Measurements from ENCODE around the gene ZNF710.

ZNF710 gene

DNA sequence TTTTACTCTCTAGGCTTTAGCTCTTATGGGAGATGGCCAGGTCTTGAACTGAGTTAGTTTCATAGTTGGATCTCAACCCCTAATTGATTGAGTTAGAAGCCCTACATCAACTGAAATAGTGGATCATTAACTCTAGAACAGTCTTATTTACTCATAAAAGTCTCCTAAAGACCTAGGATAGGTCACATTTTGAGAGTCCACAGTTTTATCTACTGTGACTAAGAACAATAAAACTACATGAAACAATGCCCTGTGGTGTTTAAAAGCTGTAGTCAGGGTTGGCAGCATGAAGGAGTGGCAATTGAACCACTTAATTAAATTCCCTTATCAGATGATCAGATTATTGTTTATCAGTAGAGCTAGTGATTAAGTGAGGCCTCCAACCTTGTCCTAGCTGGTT, 123.4 kb downstream of the ZNF710 start:
- H3K27me3 ChIP-seq (ENCODE audit: low read depth), result no peaks in the 10 kb centered on the region
- H3K4me1 ChIP-seq, result peaks cover 6% of the 10 kb centered on the region
- no peaks in the 10 kb centered on the region for H3K36me3 ChIP-seq (replicated peaks)
- in situ Hi-C loops (cut with MboI; ENCODE audit: low sequenced_read_pairs), result no loop called here
- H3K4me3 ChIP-seq, result no peak overlapping the region
- DNase-seq (ENCODE audit: low spot score in 2 of 2), result no peak
- no peaks in the 10 kb centered on the region for H3K9me3 ChIP-seq

GRCh38 chr15:90126022-90126421, 124.9 kb downstream of the ZNF710 start:
- DNase-seq (ENCODE audit: low spot score in 2 of 2), result no peak
- peaks cover 2% of the 10 kb centered on the region for H3K4me1 ChIP-seq
- H3K9me3 ChIP-seq, result no peaks in the 10 kb centered on the region
- no peak overlapping the region for H3K4me3 ChIP-seq
- no peaks in the 10 kb centered on the region for H3K36me3 ChIP-seq (replicated peaks)
- no peaks in the 10 kb centered on the region for H3K27me3 ChIP-seq (ENCODE audit: low read depth)
- in situ Hi-C loops (cut with MboI; ENCODE audit: low sequenced_read_pairs), result no loop called here

GRCh38 chr15:90126596-90127435, 125.7 kb downstream of the ZNF710 start:
- Histone ChIP-seq H3K4me1 (no peaks in the 10 kb centered on the region), H3K9me3 (no peaks in the 10 kb centered on the region), H3K4me3 (no peak overlapping the region), H3K27me3 (ENCODE audit: low read depth) (no peaks in the 10 kb centered on the region), H3K36me3 (replicated peaks) (no peaks in the 10 kb centered on the region)
- DNase-seq (ENCODE audit: low spot score in 2 of 2), result no peak
- in situ Hi-C loops (cut with MboI; ENCODE audit: low sequenced_read_pairs), result no loop called here

DNA sequence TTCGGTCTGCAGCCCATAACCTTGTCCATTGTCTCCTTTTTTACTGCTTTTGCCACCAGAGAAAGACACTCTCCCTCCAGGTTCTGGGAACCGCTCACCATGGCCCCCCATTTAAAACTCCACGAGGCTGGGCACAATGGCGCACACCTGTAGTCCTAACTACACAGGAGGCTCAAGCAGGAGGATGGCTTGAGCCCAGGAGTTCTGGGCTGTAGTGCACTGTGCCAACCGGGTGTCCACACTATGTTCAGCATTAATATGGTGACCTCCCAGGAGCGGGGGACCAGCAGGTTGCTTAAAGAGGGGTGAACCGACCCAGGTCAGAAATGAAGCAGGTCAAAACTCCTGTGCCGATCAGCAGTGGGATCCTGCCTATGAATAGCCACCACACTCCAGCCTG, 129.2 kb downstream of the ZNF710 start:
- no peaks in the 10 kb centered on the region for H3K36me3 ChIP-seq (replicated peaks)
- H3K27me3 ChIP-seq (ENCODE audit: low read depth), result no peaks in the 10 kb centered on the region
- no peaks in the 10 kb centered on the region for H3K4me1 ChIP-seq
- in situ Hi-C loops (cut with MboI; ENCODE audit: low sequenced_read_pairs), result no loop called here
- H3K4me3 ChIP-seq, result no peak overlapping the region
- no peak for DNase-seq (ENCODE audit: low spot score in 2 of 2)
- H3K9me3 ChIP-seq, result no peaks in the 10 kb centered on the region

Measured in HAP-1 (cell line).